Measurements from ENCODE around the gene PTPN23.

PTPN23 gene

DNA sequence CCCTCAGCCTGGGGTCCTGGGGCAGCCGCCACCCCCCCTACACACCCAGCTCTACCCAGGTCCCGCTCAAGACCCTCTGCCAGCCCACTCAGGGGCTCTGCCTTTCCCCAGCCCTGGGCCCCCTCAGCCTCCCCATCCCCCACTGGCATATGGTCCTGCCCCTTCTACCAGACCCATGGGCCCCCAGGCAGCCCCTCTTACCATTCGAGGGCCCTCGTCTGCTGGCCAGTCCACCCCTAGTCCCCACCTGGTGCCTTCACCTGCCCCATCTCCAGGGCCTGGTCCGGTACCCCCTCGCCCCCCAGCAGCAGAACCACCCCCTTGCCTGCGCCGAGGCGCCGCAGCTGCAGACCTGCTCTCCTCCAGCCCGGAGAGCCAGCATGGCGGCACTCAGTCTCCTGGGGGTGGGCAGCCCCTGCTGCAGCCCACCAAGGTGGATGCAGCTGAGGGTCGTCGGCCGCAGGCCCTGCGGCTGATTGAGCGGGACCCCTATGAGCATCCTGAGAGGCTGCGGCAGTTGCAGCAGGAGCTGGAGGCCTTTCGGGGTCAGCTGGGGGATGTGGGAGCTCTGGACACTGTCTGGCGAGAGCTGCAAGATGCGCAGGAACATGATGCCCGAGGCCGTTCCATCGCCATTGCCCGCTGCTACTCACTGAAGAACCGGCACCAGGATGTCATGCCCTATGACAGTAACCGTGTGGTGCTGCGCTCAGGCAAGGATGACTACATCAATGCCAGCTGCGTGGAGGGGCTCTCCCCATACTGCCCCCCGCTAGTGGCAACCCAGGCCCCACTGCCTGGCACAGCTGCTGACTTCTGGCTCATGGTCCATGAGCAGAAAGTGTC lies 30.2 kb downstream of the PTPN23 start:
- Histone ChIP-seq H3F3A (ENCODE audit: insufficient read depth, low read length) (no peaks in the 10 kb centered on the region), H2AFZ (ENCODE audit: low read length) (no peak overlapping the region), H3K4me1 (ENCODE audit: low read length) (no peaks in the 10 kb centered on the region), H3K27ac (ENCODE audit: low read length) (no peak overlapping the region), H3K4me2 (ENCODE audit: low read depth, low read length) (no peak overlapping the region), H3K4me3 (ENCODE audit: low read length) (no peak overlapping the region), H4K20me1 (ENCODE audit: insufficient read depth, low read length) (no peaks in the 10 kb centered on the region), H3K27me3 (replicated peaks; ENCODE audit: insufficient read depth, low read length) (no peaks in the 10 kb centered on the region), H3K9me3 (replicated peaks; ENCODE audit: insufficient read depth, low read length) (no peaks in the 10 kb centered on the region), H3K36me3 (replicated peaks; ENCODE audit: insufficient read depth, low read length) (peaks cover 5% of the 10 kb centered on the region; the same call in 1 of the 2 replicates), H3K9ac (ENCODE audit: low read length) (no peak overlapping the region), H3K79me2 (ENCODE audit: low read length) (no peaks in the 10 kb centered on the region), H3K9me2 (replicated peaks; ENCODE audit: insufficient read depth, low read length) (no peaks in the 10 kb centered on the region)
- no peak for DNase-seq
- no peak for TF ChIP-seq EZH2 (optimal IDR thresholded peaks at IDR 0.05; ENCODE audit: low read depth, low read length)
- TF ChIP-seq CTCF (IDR thresholded peaks at IDR 0.05; ENCODE audit: low read length), result no peak
- TF ChIP-seq EZH2phosphoT487 (IDR thresholded peaks at IDR 0.05; ENCODE audit: low read length), result no peak

DNA sequence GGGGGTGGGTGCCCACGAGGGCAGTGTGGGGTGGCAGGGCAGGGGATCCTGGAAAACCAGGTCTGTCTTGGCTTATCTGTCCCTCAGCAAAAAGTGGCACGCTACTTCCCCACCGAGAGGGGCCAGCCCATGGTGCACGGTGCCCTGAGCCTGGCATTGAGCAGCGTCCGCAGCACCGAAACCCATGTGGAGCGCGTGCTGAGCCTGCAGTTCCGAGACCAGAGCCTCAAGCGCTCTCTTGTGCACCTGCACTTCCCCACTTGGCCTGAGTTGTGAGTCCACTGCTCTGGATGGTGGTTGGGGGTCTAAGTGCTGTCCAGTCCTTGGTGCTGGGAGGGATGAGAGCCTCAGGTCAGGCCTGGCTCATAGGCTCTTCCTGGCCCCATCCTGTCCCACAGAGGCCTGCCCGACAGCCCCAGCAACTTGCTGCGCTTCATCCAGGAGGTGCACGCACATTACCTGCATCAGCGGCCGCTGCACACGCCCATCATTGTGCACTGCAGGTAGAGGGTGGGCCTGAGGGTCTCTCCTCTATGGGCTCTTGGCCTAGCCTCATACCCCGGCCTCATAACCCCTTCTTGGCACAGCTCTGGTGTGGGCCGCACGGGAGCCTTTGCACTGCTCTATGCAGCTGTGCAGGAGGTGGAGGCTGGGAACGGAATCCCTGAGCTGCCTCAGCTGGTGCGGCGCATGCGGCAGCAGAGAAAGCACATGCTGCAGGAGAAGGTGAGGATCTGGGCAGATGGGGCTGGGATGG lies 31.1 kb downstream of the PTPN23 start:
- Histone ChIP-seq H3K9me2 (replicated peaks; ENCODE audit: insufficient read depth, low read length) (no peaks in the 10 kb centered on the region), H3K36me3 (replicated peaks; ENCODE audit: insufficient read depth, low read length) (peaks cover 5% of the 10 kb centered on the region; the same call in 1 of the 2 replicates), H3K4me2 (ENCODE audit: low read depth, low read length) (no peak overlapping the region), H3K27ac (ENCODE audit: low read length) (no peak overlapping the region), H2AFZ (ENCODE audit: low read length) (no peak overlapping the region), H3K79me2 (ENCODE audit: low read length) (no peaks in the 10 kb centered on the region), H3K27me3 (replicated peaks; ENCODE audit: insufficient read depth, low read length) (no peaks in the 10 kb centered on the region), H3K4me3 (ENCODE audit: low read length) (no peak overlapping the region), H3F3A (ENCODE audit: insufficient read depth, low read length) (no peaks in the 10 kb centered on the region), H3K4me1 (ENCODE audit: low read length) (no peaks in the 10 kb centered on the region), H4K20me1 (ENCODE audit: insufficient read depth, low read length) (no peaks in the 10 kb centered on the region), H3K9ac (ENCODE audit: low read length) (no peak overlapping the region), H3K9me3 (replicated peaks; ENCODE audit: insufficient read depth, low read length) (no peaks in the 10 kb centered on the region)
- TF ChIP-seq EZH2 (optimal IDR thresholded peaks at IDR 0.05; ENCODE audit: low read depth, low read length), result no peak
- no peak for TF ChIP-seq EZH2phosphoT487 (IDR thresholded peaks at IDR 0.05; ENCODE audit: low read length)
- no peak for TF ChIP-seq CTCF (IDR thresholded peaks at IDR 0.05; ENCODE audit: low read length)
- no peak for DNase-seq

DNA sequence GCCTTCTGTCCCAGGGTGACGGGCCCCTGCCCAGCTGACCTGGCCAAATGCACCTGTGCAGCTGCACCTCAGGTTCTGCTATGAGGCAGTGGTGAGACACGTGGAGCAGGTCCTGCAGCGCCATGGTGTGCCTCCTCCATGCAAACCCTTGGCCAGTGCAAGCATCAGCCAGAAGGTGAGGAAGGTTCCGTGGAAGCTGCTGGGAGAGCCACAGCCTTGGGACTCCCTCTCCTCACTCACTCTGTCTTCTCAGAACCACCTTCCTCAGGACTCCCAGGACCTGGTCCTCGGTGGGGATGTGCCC lies 31.6 kb downstream of the PTPN23 start:
- H3K9me3 ChIP-seq (replicated peaks; ENCODE audit: insufficient read depth, low read length), result no peaks in the 10 kb centered on the region
- H3K36me3 ChIP-seq (replicated peaks; ENCODE audit: insufficient read depth, low read length), result peaks cover 5% of the 10 kb centered on the region; the same call in 1 of the 2 replicates
- DNase-seq, result no peak
- no peaks in the 10 kb centered on the region for H3K4me1 ChIP-seq (ENCODE audit: low read length)
- no peaks in the 10 kb centered on the region for H3F3A ChIP-seq (ENCODE audit: insufficient read depth, low read length)
- no peak overlapping the region for H3K4me2 ChIP-seq (ENCODE audit: low read depth, low read length)
- H3K27me3 ChIP-seq (replicated peaks; ENCODE audit: insufficient read depth, low read length), result no peaks in the 10 kb centered on the region
- TF ChIP-seq EZH2phosphoT487 (IDR thresholded peaks at IDR 0.05; ENCODE audit: low read length), result no peak
- TF ChIP-seq EZH2 (optimal IDR thresholded peaks at IDR 0.05; ENCODE audit: low read depth, low read length), result no peak
- no peak for TF ChIP-seq CTCF (IDR thresholded peaks at IDR 0.05; ENCODE audit: low read length)
- H3K79me2 ChIP-seq (ENCODE audit: low read length), result no peaks in the 10 kb centered on the region
- no peaks in the 10 kb centered on the region for H3K9me2 ChIP-seq (replicated peaks; ENCODE audit: insufficient read depth, low read length)
- H2AFZ ChIP-seq (ENCODE audit: low read length), result no peak overlapping the region
- no peak overlapping the region for H3K27ac ChIP-seq (ENCODE audit: low read length)
- H3K9ac ChIP-seq (ENCODE audit: low read length), result no peak overlapping the region
- H3K4me3 ChIP-seq (ENCODE audit: low read length), result no peak overlapping the region
- H4K20me1 ChIP-seq (ENCODE audit: insufficient read depth, low read length), result no peaks in the 10 kb centered on the region
